ENCODE measurements around the gene UGGT1.

The UGGT1 gene, protein sequence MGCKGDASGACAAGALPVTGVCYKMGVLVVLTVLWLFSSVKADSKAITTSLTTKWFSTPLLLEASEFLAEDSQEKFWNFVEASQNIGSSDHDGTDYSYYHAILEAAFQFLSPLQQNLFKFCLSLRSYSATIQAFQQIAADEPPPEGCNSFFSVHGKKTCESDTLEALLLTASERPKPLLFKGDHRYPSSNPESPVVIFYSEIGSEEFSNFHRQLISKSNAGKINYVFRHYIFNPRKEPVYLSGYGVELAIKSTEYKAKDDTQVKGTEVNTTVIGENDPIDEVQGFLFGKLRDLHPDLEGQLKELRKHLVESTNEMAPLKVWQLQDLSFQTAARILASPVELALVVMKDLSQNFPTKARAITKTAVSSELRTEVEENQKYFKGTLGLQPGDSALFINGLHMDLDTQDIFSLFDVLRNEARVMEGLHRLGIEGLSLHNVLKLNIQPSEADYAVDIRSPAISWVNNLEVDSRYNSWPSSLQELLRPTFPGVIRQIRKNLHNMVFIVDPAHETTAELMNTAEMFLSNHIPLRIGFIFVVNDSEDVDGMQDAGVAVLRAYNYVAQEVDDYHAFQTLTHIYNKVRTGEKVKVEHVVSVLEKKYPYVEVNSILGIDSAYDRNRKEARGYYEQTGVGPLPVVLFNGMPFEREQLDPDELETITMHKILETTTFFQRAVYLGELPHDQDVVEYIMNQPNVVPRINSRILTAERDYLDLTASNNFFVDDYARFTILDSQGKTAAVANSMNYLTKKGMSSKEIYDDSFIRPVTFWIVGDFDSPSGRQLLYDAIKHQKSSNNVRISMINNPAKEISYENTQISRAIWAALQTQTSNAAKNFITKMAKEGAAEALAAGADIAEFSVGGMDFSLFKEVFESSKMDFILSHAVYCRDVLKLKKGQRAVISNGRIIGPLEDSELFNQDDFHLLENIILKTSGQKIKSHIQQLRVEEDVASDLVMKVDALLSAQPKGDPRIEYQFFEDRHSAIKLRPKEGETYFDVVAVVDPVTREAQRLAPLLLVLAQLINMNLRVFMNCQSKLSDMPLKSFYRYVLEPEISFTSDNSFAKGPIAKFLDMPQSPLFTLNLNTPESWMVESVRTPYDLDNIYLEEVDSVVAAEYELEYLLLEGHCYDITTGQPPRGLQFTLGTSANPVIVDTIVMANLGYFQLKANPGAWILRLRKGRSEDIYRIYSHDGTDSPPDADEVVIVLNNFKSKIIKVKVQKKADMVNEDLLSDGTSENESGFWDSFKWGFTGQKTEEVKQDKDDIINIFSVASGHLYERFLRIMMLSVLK (N-terminal part only)
- 121 to 204 reads per million in 2 donors for total RNA-seq

- peak; percentile 87 for DNase-seq
Measured at GRCh38 chr2:128090945-128091725, at the start of gene UGGT1. Gene UGGT1 (plus strand): TSS chr2:128091200. CDS start chr2:128091358, 158 bp downstream.

DNA sequence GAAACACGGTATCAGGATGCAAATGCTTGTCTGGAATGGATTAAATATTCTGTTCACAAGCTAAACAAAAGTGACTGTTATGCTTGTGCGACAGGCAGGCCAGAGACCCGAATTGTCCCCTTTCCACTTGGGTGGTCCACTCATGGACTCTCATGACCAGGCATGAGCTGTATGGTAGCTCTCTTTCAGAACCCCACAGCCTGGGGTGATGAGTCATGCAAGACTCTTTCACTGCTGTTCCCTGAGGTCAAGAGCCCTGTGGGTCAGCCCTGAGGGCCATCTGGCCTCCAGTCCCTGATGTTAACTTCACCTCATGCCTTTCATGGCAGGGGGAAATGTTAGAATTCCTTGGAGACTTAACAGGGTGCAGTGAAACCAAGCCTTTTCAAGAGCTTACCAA, 49.4 kb upstream of the UGGT1 start:
- DNase-seq, result no peak

DNA sequence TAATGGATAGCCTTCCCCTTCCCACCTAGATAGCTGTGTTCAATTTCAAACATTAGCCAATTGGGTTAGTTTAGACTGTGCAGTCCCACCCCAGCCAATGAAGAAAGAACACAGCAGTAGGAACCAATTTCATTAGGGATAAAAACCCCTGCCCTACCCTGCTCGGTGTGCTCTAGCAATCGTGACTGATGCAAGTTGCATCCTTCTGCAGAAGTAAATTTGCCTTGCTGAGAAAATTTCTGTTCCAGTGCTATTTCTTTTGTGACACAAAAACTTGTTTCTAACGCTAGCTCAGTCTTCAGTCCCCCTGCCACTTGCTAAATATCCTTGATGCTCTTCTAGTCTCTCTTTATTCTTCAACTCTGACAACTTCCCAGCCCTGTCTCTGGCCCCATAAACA, 48.0 kb upstream of the UGGT1 start:
- no peak for DNase-seq

- DNase-seq, result no peak
Measured at GRCh38 chr2:128053331-128053730, 37.7 kb upstream of the UGGT1 start.

DNA sequence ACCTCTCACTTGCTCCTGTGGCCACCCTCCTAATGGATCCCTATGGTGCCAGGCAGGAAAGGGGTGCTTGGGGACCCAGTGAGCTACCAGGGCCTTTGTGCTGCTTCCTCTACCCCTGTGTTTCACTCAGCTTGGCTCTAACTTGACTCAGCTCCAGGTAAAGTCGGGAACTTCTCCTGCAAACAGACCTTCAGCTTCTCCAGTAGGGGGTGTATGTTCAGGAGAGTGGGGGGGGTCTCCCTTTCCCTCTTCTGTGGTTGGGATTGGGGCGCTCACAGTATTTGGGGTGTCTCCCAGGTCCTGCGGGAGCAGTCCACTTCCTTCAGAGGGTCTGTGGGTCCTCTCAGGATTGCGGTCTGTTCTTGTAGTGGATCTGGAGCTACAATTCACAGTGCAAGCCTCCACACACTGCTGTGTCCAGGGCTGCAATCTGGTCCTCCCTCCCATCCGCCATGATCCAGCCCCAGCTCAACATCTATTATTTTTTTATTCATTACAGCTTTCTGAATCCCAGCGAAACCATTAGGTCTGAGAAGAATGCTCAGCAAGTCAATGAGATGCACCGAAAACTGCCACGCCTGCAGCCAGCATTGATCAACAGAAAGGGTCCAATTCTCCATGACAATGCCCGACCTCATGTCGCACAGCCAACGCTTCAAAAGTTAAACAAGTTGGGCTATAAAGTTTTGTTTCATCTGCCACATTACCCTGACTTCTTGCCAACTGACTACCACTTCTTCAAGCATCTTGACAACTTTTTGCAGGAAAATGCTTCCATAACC, 36.7 kb upstream of the UGGT1 start:
- no peak for DNase-seq

DNA sequence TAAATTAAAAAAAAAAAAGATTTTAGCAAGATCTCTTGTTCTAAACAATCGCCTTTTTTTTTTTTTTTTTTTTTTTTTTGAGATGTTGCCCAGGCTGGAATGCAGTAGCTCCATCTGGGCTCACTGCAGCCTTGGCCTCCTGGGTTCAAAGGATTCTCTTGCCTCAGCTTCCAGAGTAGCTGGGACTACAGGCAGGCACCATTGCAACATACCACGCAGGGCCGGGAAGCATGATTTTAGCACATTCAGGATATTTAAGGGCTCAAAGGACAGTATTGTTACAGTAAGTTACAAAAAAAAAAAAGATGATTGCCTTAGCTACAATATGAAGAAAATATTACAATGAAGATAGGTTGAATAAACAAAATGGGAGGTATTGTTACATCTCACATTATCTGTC, 33.7 kb upstream of the UGGT1 start:
- no peak for DNase-seq

GRCh38 chr2:128058114-128058513, 32.9 kb upstream of the UGGT1 start:
- DNase-seq, result no peak

- DNase-seq, result no peak
Measured at GRCh38 chr2:128062571-128062970, 28.4 kb upstream of the UGGT1 start.

DNA sequence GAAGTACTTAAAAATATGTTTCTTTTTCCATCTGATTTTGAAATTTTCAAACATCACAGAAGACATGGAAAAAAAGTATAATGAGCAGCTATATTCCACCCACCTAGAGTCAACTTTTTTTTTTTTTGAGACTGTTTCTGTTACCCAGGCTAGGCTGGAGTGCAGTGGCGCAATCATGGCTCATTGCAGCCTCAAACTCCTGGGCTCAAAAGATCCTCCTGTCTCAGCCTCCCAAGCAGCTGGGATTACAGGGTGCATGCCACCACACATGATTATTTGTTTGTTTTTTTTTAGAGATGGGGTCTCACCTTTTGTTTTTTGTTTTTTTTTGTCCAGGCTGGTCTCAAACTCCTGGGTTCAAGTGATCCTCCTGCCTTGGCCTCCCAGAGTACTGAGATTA, 26.6 kb upstream of the UGGT1 start:
- DNase-seq, result no peak

- DNase-seq, result no peak
Measured at GRCh38 chr2:128069769-128070168, 21.2 kb upstream of the UGGT1 start.

DNA sequence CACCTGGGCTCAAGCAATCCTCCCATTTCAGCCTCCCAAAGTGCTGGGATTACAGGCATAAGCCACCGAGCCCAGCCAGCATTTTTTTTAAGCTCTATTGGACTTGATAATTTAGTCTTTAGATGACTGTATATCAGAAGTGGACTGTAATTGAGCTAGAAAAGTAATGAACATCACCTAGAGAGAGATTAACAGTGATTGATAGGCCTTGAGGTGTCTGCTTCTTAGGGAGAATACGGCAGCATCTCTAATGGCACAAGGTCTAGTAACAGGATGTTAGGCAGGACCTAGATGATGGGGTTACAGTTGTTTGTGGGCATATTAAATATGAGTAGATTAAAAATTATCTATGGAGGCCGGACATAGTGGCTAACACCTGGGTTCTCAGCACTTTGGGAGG, 17.7 kb upstream of the UGGT1 start:
- no peak for DNase-seq

DNA sequence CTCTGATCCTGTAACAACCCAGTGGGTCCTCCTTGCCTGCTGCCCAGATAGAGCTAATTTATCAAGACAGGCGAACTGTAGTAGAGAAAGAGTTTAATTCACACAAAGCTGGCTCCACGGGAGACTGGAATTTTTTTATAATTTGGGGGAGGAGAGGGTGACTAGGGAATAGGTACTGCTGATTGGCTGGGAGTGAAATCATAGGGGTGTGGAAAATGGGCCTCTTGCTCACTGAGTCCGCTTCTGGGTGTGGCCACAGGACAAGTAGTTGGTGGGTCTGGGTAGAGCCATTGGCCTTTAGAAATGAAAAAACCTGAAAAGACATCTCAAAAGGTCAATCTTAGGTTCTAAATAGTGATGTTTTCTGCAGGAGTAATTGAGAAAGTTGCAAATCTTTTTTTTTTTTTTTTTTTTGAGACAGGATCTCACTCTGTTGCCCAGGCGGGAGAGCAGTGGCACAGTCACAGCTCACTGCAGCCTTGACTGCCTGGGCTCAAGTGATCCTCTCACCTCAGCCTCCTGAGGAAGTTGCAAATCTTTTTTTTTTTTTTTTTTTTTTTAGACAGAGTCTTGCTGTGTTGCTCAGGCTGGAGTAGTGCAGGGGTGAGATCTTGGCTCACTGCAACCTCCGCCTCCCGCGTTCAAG, 14.4 kb upstream of the UGGT1 start:
- no peak for DNase-seq

DNA sequence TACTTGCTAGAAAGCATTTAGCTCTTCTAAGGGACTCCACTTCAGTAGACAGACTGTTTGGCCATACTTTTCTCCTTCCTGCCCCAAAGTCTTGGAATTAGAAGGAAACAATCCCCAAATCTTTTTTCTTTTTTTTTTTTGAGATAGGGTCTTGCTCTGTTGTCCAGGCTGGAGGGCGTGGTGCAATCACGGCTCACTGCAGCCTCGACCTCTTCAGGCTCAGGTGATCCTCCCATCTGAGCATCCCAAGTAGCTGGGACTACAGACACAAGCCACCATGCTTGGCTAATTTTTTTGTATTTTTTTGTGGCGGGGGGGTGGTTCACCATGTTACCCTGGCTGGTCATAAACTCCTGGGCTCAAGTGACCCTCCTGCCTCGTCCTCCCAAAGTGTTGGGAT, 6.2 kb upstream of the UGGT1 start:
- DNase-seq, result no peak

DNA sequence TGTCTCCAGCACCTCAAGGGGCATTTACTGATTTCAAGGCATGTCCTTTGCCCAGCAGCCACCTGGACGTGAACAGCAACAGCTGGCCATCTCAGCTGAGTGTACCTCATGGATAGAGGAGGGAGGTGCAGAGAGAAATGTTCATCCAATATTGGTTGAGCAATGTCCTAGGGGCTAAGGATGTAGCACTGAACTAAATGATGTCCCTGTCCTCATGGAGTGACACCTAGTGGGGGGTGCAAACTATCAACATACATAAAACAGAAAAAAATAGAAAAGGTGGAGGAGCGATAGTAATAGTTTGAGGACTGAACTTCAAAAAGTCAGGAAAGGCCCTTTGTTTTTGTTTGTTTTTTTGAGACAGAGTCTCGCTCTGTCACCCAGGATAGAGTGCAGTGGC, 4.8 kb upstream of the UGGT1 start:
- no peak for DNase-seq

DNA sequence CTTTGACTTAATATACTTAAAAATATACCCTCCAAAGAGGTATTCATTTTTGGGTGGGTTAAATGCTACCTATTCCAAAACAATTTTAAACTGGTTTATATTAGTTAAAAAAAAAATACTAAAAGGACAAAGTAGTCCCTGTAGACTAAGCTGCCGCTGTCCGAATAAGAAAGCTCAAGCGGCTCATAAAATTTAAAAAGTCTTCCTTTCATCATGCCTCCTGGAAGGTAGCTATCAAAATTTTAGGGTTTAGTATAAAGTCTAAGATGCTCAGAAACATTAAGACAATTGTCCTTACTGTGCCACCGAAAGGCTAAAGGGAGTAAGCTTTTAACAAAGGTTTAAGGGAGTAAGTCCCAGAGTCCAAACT, 440 bp upstream of the UGGT1 start:
- no peak for DNase-seq

DNA sequence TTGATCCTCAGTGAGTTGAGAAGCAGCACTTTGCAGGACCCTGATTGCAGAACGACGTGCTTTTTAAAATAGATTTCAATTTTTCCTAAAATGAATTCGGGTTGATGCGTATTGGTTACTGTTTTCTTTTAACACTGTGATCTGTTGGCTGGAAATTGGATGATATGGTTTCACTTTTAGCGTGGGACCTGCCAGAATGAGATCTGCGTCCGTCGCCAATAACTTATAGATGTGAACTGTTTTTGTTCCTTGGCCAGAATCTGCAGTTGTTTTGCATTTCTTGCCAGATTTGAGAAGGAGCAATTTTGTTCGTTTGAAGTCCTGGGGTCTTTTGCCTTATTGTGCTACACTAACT, 703 bp downstream of the UGGT1 start:
- no peak for DNase-seq

DNA sequence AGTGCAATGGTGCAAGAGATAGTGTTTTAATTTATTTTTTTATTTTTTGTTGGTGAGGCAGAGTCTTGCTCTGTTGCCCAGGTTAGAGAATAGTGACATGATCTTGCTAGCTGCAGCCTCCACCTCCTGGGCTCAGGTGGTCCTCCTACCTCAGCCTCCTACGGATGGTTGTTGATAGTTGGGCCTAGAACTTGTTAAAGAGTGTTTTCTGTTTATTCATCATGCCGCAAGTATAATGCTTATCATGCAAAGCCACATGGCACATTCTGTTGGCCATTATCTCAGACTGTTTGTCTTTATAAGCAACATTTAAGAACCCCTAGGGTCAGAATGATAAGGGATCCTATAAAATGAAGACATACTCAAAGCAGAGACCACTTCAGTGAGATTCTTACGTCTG, 1.7 kb downstream of the UGGT1 start:
- DNase-seq, result no peak

DNA sequence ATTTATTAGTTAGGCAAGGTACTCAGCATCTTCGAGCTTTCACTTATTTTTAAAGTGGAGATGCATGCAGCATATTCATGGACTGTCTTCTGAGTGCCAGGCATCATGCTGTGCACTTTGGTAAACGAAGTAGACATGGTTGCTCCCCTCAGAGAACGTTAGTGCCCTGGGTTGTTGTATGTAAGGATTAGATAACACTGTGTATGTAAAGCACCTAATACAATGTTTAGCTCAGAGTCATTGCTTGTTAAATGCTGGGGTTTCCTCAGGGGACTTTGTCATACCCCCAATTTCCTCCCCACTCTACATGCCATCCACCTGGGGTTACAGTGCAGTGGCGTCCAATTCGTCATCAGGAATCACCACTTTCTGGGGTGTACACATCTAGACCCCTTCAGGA, 2.8 kb downstream of the UGGT1 start:
- DNase-seq, result no peak

DNA sequence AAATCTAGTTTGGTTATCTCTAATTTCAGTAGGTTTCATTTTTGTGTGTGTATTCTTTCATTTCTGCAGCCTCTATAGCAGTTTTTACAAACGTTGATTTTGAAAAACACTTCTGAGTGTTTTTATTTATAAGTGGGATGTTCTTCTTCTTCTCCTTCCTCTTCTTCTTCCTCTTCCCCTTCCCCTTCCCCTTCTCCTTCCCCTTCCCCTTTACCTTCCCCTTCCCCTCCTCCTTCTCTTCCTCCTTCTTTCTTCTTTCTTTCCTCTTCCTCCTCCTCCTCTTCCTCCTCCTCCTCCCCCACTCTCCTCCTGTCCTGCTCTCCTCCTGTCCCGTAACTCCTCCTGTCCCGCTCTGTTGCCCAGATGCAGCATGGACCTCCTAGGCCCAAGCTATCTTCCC, 4.2 kb downstream of the UGGT1 start:
- no peak for DNase-seq

GRCh38 chr2:128103407-128103806, 12.4 kb downstream of the UGGT1 start:
- no peak for DNase-seq

DNA sequence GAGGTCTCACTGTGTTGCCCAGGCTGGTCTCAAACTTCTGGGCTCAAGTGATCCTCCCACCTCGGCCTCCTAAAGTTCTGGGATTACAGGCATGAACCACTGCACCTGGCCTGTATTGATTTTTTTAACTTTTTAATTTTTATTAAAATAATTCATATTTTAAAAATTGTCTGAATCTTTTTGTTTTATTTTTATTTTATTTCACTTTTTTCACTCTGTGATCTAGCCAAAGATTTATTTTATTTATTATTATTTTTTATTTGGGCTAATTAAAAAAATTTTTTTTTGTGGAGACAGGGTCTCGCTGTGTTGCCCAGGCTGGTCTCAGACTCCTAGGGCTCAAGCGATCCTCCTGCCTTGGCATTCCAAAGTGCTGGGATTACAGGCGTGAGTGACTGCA, 14.1 kb downstream of the UGGT1 start:
- no peak for DNase-seq
